Measurements from ENCODE around the gene PTK6. TPM values are rescaled to one million over a fixed set of nuclear protein-coding genes. Genes with fewer than 3 reads are reported as not detected.
A peak's percentile ranks its signal among the peaks of the same experiment; 100 is the strongest.

The PTK6 gene
- total and polyA plus RNA-seq, 2 of the 13 experiments (the other 11 are each of a cell fraction or from before 2014, with no cell fraction given), result 0.08 TPM; not detected in 1

GRCh38 chr20:63544241-63544957, 7.2 kb upstream of the PTK6 start (continued):
- TF ChIP-seq, protein P1, sequence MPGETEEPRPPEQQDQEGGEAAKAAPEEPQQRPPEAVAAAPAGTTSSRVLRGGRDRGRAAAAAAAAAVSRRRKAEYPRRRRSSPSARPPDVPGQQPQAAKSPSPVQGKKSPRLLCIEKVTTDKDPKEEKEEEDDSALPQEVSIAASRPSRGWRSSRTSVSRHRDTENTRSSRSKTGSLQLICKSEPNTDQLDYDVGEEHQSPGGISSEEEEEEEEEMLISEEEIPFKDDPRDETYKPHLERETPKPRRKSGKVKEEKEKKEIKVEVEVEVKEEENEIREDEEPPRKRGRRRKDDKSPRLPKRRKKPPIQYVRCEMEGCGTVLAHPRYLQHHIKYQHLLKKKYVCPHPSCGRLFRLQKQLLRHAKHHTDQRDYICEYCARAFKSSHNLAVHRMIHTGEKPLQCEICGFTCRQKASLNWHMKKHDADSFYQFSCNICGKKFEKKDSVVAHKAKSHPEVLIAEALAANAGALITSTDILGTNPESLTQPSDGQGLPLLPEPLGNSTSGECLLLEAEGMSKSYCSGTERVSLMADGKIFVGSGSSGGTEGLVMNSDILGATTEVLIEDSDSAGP (CRISPR knock-in tag; IDR thresholded peaks at IDR 0.05; ENCODE audit: borderline replicate concordance), result peak; percentile 43; the same call in 1 of the 2 replicates
- TF ChIP-seq, protein P2, sequence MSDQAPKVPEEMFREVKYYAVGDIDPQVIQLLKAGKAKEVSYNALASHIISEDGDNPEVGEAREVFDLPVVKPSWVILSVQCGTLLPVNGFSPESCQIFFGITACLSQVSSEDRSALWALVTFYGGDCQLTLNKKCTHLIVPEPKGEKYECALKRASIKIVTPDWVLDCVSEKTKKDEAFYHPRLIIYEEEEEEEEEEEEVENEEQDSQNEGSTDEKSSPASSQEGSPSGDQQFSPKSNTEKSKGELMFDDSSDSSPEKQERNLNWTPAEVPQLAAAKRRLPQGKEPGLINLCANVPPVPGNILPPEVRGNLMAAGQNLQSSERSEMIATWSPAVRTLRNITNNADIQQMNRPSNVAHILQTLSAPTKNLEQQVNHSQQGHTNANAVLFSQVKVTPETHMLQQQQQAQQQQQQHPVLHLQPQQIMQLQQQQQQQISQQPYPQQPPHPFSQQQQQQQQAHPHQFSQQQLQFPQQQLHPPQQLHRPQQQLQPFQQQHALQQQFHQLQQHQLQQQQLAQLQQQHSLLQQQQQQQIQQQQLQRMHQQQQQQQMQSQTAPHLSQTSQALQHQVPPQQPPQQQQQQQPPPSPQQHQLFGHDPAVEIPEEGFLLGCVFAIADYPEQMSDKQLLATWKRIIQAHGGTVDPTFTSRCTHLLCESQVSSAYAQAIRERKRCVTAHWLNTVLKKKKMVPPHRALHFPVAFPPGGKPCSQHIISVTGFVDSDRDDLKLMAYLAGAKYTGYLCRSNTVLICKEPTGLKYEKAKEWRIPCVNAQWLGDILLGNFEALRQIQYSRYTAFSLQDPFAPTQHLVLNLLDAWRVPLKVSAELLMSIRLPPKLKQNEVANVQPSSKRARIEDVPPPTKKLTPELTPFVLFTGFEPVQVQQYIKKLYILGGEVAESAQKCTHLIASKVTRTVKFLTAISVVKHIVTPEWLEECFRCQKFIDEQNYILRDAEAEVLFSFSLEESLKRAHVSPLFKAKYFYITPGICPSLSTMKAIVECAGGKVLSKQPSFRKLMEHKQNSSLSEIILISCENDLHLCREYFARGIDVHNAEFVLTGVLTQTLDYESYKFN (CRISPR knock-in tag; conservative IDR thresholded peaks at IDR 0.05), result peak; percentile 85
- TF ChIP-seq MAZ (IDR thresholded peaks at IDR 0.05; ENCODE audit: borderline replicate concordance, low read depth, low read length) (0 out of 2 replicates have a peak, but pooled peaks have one; percentile 47), MAZ (CRISPR knock-in tag; IDR thresholded peaks at IDR 0.05; ENCODE audit: low read depth) (no peak), ZNF383 (CRISPR knock-in tag; IDR thresholded peaks at IDR 0.05; ENCODE audit: borderline replicate concordance) (no peak), ONECUT2 (CRISPR knock-in tag; IDR thresholded peaks at IDR 0.05) (no peak), ZNF451 (CRISPR knock-in tag; IDR thresholded peaks at IDR 0.05) (no peak), ESRRA (CRISPR knock-in tag; IDR thresholded peaks at IDR 0.05; ENCODE audit: low read depth) (peak; percentile 80; the same call in 1 of the 2 replicates), ZBTB34 (CRISPR knock-in tag; IDR thresholded peaks at IDR 0.05) (no peak), SOX13 (IDR thresholded peaks at IDR 0.05) (no peak), SOX13 (CRISPR knock-in tag; conservative IDR thresholded peaks at IDR 0.05 in 1 of 2, IDR thresholded peaks at IDR 0.05 in 1 of 2) (0 out of 4 replicates have a peak, but pooled peaks of 1 of the 2 experiments have one; percentile 19), TBP (CRISPR knock-in tag; IDR thresholded peaks at IDR 0.05) (no peak), RNF219 (CRISPR knock-in tag; IDR thresholded peaks at IDR 0.05) (no peak), ZSCAN12 (CRISPR knock-in tag; IDR thresholded peaks at IDR 0.05) (no peak), NR2C2 (CRISPR knock-in tag; IDR thresholded peaks at IDR 0.05; ENCODE audit: borderline replicate concordance) (peak; percentile 34; the same call in 1 of the 2 replicates), NR2F6 (IDR thresholded peaks at IDR 0.05) (peak; percentile 29; the same call in 1 of the 2 replicates), NR2F6 (CRISPR knock-in tag; IDR thresholded peaks at IDR 0.05) (no peak)

Data from HepG2 (cell line).